Erythroblast (primary cell): ENCODE results near the gene DKC1.

Experiments
- GATA1 ChIP-seq: IDR thresholded peaks from 2 replicates; pipeline ENCODE4 v1.6.1; 2011; ENCODE audit warnings: low read depth, mild to moderate bottlenecking, control low read depth, low read length, moderate library complexity
- POLR2A ChIP-seq: IDR thresholded peaks from 2 replicates; pipeline ENCODE4 v1.6.1; 2011; ENCODE audit warnings: mild to moderate bottlenecking, low read length

GRCh38 chrX:154815274-154815818 lies 52.7 kb downstream of the DKC1 start:
- TF ChIP-seq GATA1 (no peak), POLR2A (no peak)
